ENCODE data around the gene PCNX4.

Gene PCNX4

DNA sequence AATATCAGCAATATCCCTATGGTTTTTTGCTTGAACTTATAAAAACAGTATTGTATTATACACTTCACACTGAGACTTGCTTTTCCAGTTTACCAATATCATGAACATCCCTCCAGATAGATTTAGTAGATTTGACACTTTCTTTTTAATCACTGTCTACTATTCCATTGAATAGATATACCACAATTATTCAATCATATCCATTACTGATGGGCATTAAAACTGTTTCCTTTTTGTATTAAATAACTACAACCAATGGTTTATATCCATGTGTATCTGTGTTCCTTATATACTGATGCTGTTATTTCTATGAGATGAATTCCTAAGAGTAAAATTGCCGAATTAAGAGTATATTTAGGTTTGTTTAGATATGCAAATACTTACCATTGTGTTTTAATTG, 86.4 kb downstream of the PCNX4 start:
- no peak for DNase-seq

GRCh38 chr14:60178820-60179219, 87.1 kb downstream of the PCNX4 start:
- DNase-seq, result no peak

DNA sequence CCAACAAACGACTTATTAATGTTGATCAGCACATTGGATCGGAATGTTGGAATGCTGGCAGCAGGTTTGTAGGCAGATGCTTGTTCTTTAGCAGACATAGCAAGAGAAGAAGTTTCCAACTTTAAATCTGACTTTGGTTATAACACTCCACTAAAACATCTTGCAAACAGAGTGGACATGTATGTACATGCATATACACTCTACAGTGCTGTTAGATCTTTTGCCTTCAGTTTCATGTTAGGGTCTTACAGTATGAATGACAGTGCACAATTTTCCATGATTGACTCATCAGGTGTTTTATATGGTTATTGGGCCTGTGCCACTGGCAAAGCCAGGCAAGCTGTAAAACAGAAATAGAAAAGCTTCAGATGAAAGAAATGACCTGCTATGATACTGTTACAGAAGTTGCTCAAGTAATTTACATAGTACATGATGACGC, 87.7 kb downstream of the PCNX4 start:
- DNase-seq, result no peak

DNA sequence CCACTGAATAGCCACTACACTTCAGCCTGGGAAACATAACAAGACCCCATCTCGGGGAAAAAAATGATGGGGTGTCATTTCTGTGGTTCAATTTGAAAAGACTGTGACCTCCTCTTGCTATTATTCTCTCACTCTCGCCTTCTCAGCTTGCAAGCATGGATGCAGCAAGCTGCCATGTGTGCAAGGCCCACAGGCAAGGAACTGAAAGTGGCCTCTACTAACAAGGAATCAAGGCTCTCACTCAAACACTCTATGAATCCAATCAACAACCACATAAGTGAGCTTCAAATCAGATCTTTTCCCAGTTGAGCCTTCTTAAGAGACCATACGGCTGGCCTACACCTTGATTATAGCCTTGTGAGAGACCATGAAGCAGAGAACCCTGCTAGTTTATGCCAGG, 91.4 kb downstream of the PCNX4 start:
- no peak for DNase-seq

- no peak for DNase-seq
Measured at GRCh38 chr14:60183741-60184140, 92.0 kb downstream of the PCNX4 start.

DNA sequence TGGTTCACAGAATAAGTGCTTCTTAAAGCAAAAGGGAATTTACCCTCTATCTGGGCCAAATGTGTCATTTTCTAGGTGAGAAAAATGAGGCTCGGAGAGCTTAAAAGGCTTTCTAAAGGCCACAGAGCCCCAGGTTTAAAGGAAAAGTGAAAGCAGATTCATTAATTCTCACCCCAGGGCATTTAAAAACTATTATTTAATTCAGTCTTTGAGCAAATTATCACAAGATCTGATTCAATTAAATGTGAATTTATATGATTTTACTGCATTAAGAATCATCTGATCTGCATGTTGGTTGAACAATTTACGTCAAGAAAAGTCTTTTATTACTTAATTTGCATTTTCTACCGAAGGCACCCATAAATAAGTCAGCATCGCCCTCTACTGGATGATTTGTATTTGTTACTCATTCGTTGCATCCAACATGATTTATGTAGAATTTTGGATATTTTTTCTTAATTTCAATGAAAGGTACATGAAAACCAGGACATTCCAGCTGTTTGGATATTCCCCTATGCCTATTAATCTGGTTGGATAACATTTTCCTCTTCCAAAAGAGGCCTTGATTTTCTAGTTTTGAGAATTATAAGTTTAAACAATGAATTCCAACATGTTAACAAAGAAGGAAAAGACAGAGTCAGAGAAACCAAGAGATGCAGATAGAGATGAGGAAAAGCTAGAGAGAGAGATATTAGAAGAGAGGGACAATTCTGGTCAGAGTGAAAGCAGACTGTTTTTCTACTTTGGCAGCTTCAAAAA, 92.6 kb downstream of the PCNX4 start:
- peak; percentile 80 for DNase-seq

DNA sequence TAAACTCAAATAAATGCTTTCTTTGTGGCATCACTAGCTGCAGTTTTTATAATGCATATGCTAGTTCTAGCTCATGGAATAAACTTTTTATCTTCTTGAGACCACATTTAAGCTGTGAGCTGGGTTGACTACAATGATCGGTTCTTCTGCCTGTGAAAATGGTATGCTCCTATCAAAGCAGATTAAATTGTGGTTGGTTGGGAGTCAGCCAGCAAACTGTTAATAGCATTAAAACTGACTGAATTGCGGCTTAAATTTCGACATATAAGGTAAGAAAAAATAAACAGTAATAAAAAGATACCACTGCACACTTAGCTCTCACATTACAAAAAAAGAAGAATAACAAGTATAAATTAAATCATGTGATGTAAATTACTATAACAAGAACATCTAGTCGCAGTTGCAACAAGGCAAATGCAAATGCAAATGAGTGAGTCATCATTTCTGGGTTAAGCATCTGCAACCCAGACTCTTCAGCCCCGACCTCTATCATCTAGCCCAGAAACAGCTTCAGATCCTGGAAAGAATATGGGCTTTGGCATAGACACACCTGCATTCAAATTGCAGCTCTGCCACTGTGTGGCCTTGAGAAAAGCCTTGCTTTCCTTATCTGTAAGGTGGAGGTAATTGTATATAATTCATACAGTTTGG, 93.3 kb downstream of the PCNX4 start:
- no peak for DNase-seq

DNA sequence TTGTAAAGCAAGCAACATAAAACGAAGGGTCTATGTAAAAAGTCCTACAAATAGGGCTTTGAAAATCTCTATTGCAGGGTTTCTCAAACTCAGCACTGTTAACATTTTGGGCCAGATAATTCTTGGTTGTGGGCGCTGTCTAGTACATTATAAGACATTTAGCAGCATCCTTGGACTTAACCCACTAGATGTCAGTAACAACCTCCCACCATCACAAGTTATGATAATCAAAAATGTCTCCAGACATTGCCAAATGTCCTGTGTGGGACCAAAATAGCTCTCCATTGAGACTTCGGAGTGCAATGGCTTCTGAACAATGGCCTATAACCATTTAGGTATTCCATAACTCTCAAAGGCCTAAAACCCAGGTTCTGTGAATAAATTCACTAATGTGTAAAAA, 96.4 kb downstream of the PCNX4 start:
- no peak for DNase-seq

- no peak for DNase-seq
Measured at GRCh38 chr14:60188696-60189095, 97.0 kb downstream of the PCNX4 start.

GRCh38 chr14:60189923-60190840, 98.5 kb downstream of the PCNX4 start:
- peak; percentile 55 for DNase-seq

DNA sequence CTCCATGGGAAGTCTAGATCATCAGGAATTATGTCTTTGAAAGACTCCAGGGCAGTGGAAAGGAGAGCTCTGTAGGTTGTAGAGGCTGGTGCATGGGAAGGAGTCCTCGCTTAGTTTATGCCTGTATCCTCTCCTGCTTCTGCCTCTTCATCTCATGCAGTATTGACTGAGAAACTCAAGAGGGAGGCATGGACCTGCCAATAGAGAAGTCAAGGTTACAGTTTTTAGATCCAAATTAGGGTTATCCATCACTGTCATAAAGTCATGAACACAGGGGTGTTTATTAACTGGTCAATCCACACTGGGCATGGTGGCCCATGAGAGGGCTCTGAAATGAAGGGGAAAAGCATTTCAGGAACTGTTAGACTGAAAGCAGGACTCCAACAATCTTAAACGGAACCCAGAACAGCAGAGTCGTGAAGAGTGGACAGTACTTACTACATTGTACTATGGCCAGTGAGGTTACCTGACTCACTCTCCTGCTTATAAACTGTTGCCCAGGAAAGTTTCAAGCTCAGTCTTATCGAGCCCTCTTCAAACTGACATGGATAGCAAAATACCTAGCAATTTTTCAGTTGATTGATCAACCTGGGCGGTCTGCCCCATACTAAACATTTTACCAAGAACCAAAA, 103.6 kb downstream of the PCNX4 start:
- DNase-seq, result no peak

- DNase-seq, result no peak
Measured at GRCh38 chr14:60196291-60196690, 104.6 kb downstream of the PCNX4 start.

GRCh38 chr14:60197629-60198303, 106.0 kb downstream of the PCNX4 start:
- DNase-seq, result no peak

- DNase-seq, result no peak
Measured at GRCh38 chr14:60199321-60199720, 107.6 kb downstream of the PCNX4 start.

GRCh38 chr14:60204104-60204842, 112.5 kb downstream of the PCNX4 start:
- DNase-seq, result no peak

DNA sequence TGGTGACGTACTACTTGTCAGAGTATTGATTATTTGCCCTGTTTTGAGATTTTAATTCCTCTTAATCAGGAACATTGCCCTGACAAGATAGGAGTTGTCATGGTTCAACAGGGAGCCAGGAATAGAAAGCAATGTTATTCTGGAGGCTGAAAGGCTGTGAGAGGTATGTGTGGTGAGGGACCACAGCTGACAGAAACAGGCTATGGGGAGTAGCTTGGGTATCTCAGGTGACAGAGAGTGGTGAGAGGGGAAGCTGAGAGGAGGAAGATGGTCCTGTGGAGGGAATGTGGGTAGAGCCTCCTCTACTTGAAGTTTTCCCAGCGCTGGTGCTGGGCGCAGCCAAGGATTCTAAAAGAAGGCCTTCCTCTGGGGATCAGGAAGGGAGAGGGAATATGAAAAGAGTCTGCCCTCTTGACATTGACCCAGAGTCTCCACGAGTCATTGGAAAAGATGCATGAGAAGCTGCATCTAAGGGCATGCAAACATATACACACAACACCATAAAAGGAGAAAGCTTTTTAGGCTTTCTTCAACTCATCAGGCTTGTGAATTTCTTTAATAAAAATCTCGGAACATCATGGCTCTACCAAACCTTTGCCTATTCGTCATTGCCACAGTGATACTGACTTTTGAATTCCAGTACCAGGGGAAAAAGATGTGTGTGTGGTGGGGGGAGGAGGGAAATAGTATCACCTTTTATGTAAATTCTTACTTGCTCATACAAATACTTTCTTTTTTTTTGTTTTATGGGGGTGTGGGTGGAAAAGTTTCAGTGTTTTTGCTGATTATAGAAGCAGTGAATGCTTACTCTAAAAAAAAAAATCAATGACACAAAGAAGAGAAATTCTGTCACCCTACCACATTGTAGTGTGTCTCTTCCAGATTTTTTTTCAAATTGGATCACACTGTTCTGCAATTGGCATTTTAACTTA, 113.4 kb downstream of the PCNX4 start:
- no peak for DNase-seq

DNA sequence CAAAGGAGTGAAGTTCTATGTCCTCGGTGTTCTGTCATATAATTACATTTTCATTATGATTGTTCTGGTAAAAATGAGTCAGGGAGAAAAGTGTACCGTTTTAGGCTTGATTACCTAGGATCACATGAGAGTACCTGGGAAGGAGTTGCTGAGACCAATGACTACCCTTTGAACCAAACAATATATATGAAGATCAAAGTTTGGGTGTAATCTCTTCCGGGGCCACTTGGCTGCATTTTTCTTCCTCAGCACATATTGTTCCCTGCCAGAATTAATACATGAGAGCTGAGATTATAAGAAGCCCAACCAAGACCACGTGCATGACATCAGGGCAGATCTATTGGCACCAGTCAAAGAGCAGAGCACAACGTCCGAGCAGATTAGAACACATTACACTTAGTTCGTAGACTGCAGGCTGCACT, 114.5 kb downstream of the PCNX4 start:
- DNase-seq, result no peak

DNA sequence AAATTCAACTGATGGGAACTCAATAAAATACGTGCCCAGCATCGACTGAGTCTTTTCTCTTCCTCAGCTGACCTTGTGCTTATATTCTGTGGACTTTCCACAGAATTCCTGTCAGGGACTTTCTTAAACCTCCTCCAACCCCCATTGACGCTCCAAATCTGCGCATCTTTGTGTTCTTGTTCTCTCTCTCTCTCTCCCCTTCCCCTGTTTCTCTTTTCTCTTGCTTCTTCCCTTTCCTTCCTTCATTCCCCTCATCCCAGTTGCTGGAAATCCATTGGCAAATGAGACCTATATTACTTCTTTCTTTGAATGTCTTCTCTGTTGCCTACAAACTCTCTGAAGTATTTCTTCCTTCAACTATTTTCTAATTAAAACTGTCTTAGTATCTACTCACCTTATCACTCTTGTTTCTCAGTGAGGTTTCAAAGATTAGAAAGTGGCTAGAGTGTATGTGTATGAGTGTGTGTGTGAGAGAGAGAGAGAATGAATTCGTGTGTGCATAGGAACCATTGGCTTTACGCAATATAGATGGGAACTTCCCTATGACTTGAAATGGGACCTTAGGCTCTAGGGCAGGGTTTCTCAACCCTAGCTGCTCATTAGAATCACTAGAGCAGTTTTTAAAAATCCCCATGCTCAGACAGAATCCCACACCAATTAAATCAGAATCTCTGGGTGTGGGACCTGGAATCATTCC, 115.3 kb downstream of the PCNX4 start:
- DNase-seq, result no peak

DNA sequence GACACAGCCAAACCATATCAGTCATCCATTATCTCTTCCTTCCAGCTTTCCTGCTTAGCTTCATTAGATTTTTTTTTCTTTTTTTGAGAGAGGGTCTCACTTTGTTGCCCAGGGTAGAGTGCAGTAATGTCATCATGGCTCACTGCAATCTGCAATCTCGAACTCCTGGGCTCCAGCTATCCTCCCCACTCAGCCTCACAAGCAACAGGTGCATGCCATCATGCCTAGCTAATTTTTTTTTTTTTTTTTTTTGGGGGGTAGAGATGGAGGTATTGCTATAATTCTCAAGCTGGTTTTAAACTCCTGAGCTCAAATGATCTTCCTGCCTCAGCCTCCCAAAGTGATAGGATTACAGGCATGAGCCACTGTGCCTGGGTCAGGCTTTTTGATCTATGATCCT, 119.0 kb downstream of the PCNX4 start:
- no peak for DNase-seq

- DNase-seq, result peak; percentile 3
Measured at GRCh38 chr14:60211153-60211552, 119.4 kb downstream of the PCNX4 start.
